C4-2B (cell line): ENCODE data around the gene RABGGTA.

Experiments
- ZFX ChIP-seq: fragments of 450-650 bp; IDR thresholded peaks from 2 replicates; pipeline ENCODE4 v1.6.1; 2017
- TF ChIP-seq, protein P1 (sequence below): fragments of 450-650 bp; conservative IDR thresholded peaks from 2 replicates; pipeline ENCODE4 v1.5.1; 2017; ENCODE audit warnings: mild to moderate bottlenecking

DNA sequence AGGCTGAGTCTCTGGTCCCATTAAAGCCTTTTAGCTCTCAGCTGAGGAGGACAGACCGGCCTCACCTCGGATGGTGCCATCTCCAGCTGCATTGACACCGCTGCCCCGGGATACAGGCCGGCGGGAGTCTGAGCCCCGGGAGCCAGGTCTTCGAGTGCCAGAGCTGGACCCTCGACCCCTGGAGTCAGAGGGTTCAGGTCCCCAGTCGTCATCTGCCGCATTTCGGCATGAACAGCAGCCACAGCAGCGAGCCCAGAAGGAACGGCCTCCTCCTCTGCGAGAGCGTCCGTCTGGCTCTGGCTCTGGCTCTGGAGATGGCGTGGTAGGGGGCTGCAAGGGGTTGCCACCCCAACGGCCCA, 9.4 kb downstream of the RABGGTA start:
- TF ChIP-seq, protein P1, sequence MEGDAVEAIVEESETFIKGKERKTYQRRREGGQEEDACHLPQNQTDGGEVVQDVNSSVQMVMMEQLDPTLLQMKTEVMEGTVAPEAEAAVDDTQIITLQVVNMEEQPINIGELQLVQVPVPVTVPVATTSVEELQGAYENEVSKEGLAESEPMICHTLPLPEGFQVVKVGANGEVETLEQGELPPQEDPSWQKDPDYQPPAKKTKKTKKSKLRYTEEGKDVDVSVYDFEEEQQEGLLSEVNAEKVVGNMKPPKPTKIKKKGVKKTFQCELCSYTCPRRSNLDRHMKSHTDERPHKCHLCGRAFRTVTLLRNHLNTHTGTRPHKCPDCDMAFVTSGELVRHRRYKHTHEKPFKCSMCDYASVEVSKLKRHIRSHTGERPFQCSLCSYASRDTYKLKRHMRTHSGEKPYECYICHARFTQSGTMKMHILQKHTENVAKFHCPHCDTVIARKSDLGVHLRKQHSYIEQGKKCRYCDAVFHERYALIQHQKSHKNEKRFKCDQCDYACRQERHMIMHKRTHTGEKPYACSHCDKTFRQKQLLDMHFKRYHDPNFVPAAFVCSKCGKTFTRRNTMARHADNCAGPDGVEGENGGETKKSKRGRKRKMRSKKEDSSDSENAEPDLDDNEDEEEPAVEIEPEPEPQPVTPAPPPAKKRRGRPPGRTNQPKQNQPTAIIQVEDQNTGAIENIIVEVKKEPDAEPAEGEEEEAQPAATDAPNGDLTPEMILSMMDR, result no peak
- no peak for TF ChIP-seq ZFX
